Fibroblast of lung (primary cell): Measurements from ENCODE around the gene FCER2.

Source experiments
- EZH2 ChIP-seq: IDR thresholded peaks from 2 replicates; pipeline ENCODE4 v1.5.1; 2012; ENCODE audit warnings: low read length, control low read depth, mild to moderate bottlenecking; ENCODE audit errors: missing control alignments
- TF ChIP-seq, protein P1 (sequence below), 2 donors: IDR thresholded peaks in 1 of 2; conservative IDR thresholded peaks in 1 of 2; 1 replicate in 1 of 2; 2 replicates in 1 of 2; pipeline ENCODE4 v1.5.1; 2011 to 2012; ENCODE audit warnings: low read length in 2 of 2, control low read depth in 1 of 2, inconsistent platforms in 1 of 2, low read depth in 1 of 2, mild to moderate bottlenecking in 1 of 2

GRCh38 chr19:7694499-7694898 lies 7.4 kb downstream of the FCER2 start:
- TF ChIP-seq, protein P1, sequence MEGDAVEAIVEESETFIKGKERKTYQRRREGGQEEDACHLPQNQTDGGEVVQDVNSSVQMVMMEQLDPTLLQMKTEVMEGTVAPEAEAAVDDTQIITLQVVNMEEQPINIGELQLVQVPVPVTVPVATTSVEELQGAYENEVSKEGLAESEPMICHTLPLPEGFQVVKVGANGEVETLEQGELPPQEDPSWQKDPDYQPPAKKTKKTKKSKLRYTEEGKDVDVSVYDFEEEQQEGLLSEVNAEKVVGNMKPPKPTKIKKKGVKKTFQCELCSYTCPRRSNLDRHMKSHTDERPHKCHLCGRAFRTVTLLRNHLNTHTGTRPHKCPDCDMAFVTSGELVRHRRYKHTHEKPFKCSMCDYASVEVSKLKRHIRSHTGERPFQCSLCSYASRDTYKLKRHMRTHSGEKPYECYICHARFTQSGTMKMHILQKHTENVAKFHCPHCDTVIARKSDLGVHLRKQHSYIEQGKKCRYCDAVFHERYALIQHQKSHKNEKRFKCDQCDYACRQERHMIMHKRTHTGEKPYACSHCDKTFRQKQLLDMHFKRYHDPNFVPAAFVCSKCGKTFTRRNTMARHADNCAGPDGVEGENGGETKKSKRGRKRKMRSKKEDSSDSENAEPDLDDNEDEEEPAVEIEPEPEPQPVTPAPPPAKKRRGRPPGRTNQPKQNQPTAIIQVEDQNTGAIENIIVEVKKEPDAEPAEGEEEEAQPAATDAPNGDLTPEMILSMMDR (conservative IDR thresholded peaks at IDR 0.05 in 1 of 2, IDR thresholded peaks at IDR 0.05 in 1 of 2; ENCODE audit: low read depth in 1 of 2, low read length in 2 of 2) = no peak
- TF ChIP-seq EZH2 = no peak
